Stimulated activated CD8-positive, alpha-beta memory T cell treated with anti-CD3 and anti-CD28 coated beads, Interleukin-7, amount 100 ng/mL, for 24 hours (primary cell): ENCODE results near the gene ICA1.

Source experiments
- DNase-seq: peaks from one replicate; pipeline ENCODE4 v3.0.0-alpha.2; 2020; ENCODE audit warnings: low read depth

The ICA1 gene

GRCh38 chr7:8200717-8201116 is 61.2 kb downstream of the ICA1 start:
- no peak for DNase-seq

GRCh38 chr7:8200316-8200715 is 61.7 kb downstream of the ICA1 start:
- no peak for DNase-seq

DNA sequence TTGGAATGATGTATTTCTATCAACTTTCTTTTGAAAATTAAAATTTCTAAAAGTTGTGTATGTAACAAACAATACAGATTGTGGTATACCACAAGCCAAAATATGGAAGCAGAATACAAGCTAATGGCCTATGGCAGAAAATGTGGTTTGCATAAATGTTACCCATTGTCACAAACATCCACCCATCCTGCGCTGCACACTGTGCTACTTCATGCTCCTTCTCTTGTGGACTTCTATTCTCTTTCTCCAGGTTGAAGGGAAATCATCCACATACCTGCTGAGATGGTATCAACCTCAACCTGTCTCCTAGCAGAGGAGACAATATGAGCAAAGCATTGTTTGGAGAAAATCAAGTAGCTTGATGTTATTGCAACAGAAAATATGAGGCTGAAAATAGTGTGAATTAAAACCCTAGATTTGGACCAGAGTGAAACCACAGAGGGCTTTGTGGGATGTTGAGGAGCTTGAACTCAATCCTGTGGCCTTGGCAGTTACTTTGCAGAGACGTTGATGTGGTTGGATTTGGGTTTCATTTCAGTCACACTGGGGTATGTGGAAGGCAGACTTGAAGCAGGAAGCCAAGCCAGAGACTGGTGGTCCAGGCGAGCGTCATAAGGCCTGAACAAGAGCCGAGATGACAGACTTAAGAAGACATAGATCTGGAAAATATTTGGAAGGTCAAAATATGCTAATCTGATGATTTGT is 63.8 kb downstream of the ICA1 start:
- DNase-seq: no peak

GRCh38 chr7:8192897-8193296 is 69.1 kb downstream of the ICA1 start:
- DNase-seq: no peak

GRCh38 chr7:8190119-8190895 is 71.7 kb downstream of the ICA1 start:
- peak; percentile 26 for DNase-seq

DNA sequence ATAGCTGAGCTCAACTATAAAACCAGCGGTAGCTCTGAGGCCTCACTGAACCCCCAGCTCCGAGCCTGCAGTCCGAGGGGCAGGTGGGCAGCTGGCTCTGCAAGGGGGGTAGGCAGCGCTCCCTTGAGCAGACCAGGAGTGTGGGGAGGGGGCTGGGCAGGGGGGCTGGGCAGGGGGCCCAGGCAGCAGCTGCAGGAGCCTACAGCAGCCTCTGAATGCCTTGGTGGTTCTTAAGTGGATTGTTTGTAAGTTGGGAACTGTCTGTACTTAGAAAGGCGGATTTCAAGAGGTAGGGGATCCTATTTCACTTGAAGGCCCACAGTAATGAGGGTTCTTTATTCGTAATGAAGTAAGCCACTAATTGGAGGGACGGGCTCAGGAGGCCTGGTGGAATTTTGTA is 72.3 kb downstream of the ICA1 start:
- DNase-seq: no peak

- no peak for DNase-seq
Measured at GRCh38 chr7:8185926-8186683, 75.9 kb downstream of the ICA1 start.

DNA sequence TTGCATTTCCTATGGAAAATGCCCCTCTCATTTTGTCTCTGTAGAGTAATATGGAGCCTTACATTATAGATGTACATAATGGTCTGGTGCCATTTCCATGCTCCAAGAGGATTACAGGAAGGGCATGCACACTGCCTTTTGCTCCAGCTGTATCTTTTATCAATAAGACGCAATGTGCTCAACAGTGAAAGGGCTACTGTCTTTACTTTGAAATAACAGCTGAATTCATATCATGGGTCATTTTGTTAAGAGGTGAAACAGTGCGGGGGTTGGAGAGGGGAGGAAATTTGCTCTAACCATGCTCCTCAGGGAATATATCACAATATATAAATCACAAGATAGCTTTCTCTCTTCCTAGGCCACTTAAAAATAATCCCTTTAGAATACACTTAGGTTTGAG is 77.7 kb downstream of the ICA1 start:
- DNase-seq: no peak

GRCh38 chr7:8179486-8179885 is 82.5 kb downstream of the ICA1 start:
- no peak for DNase-seq

DNA sequence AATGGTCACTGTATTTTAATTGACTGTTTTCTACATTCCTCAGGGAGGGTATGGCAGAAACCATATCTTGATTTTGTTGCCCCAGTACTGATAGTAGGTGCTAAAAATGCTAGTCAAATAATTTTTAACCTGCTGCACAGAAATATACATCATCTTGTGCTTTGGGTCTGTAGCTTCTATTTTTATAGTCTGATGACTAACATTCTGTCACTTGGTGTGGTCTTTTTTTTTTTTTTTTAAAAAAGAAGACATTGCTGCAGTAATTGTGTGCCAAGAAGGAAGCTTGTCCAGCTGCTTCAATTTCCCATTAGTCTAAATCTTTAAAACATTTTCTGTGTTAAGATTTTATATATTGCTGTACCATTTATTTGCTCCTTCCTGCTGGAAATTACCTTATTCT is 83.6 kb downstream of the ICA1 start:
- no peak for DNase-seq

DNA sequence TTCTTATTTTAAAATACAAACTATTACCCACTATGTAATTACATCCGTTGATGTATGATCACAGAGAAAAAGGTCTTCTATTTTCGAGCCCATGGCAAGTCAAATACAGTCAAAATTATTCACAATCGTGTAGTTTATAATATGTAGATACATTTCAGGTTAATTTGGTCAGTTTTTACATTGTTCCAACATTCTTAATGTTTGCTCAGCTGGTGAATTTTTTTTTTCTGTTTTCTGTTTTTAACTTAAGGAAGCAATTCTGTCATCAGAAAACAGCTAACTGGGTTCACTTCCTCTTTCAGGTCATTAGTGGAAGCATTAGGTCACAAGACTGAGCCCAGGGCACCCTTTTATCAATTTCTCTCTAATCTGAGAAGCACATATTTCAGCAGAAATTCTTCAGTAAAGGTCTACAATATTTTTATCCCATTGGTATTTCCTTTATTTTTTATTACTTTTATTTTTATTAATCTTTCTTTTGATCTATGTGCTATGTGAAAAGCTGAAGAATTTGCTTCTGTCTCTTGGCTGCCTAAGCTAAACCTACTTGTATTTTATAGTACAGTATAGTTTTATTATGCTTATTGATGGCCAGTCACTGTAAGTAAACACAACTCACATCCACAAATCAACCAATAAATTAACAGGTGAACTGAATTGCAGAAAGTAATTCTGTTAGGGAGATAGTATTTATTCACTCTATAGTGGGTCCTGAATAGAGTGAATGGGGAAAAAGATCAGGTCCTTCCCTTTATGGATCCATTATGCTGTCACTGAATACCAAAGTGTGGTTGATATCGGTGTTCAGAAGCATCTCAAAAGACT is 84.6 kb downstream of the ICA1 start:
- no peak for DNase-seq

DNA sequence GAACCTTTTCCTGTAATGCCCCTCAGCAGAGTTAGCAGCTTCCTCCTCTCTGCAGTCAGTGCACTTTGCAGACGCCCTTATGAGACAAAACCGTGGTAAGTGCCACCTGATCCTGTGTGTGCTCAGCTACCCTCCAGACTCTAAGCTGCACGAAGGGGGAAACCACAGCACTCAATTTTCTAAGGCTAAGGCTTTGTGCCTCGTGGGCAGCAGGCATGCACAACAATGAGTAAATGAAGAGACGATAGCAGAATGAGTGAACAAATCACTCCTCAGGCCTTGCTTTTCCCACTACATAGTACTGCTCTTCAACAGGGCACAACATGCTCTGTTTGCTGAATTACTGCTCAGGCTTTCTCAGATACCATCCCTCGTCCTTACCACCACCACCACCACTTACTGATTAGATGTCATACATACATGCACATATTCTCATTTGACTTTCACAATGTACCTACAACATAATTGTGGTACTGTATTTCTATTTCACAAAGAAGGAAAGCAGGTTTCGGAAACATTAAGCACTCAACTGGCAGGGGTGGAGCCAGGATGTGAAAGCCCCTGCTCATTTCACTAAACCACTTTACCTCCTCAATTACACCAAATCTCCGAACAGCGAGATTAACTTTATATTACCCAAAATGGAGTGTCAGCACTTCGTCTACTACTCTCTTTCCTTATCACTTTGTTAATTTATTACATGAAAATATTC is 85.4 kb downstream of the ICA1 start:
- DNase-seq: no peak

DNA sequence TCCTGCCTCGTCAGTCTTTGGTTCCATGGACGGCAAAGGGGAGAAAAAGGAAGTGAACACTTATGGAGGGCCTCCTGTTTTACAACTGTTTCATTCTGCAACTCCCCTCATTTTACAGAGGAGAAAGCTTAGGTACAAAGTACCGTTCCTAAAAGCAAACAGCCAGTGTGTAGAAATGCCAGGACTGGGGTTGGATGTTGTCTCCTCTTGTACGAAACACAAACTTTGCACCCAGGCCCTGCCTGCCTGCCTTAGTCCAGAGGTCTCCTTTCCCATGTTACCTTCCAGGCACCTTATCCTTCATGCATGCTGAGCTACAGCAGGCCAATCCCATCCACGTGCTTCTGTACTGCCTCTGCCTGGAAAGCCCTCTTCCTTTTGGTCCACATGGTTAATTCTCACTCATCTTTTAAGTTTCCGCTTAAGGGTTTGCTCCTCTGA is 86.0 kb downstream of the ICA1 start:
- no peak for DNase-seq

DNA sequence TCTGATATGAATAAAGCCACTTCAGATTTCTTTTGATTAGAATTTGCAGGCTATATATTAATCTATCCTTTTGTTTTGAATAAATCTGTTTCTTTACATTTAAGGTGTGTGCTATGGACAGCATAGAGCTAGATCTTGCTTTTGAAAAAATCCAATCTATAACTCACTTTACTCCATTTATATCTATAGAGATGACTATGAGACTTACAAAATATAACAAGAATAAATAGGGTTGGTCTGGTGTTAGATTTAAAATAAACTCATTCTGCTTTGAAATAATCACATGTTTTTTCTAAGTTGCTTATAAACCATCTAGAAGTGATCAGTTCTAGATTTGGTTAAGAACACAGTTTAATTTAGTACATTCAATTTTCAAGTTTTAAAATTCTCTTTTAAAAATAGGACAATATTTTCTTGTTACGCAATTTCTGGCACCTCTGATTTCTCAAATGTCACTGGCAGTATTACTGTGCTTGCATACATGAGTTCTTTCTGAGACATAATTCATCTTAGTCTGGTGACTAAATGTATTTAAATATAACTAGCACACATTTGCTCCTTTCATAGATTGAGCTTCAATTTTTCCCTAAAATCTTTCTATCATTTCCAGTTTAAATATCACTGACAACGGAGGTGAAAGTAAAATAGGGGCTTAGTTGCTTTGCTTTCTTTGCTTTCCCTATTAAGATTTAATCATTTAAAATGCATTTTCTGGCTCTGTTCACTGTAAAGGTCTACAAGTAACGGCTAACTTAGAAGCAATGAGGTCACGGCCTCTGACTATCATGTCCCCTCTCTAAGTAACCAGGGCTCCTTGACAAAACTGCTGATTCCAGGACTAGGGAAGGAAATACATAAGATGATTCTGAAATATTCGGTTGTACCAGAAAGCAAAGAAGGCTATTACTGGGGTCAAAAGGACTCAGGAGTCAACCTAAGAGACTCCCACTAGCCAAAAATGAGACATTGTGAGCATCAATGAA is 89.3 kb downstream of the ICA1 start:
- DNase-seq: no peak

- DNase-seq: no peak
Measured at GRCh38 chr7:8169171-8169570, 92.8 kb downstream of the ICA1 start.

- DNase-seq: no peak
Measured at GRCh38 chr7:8168336-8168735, 93.6 kb downstream of the ICA1 start.

DNA sequence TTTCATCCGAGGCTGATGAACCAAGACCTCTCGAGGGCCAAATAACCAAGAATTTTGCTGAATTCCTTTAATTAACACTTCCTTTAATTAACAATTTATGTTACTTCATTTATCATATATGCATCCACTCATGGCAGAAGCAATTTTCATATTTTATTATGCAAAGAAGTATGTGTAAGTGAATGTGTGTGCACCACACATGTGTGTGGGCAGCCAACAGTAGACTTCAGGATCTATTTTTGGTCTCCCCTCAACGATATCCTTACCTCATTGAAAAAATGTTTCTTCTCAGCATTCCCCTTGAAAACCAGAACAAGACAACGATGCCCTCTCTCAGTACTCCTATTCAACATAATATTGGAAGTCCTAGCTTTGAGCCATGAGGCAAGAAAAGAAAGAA is 96.8 kb downstream of the ICA1 start:
- DNase-seq: no peak

- DNase-seq: no peak
Measured at GRCh38 chr7:8162181-8162580, 99.8 kb downstream of the ICA1 start.

DNA sequence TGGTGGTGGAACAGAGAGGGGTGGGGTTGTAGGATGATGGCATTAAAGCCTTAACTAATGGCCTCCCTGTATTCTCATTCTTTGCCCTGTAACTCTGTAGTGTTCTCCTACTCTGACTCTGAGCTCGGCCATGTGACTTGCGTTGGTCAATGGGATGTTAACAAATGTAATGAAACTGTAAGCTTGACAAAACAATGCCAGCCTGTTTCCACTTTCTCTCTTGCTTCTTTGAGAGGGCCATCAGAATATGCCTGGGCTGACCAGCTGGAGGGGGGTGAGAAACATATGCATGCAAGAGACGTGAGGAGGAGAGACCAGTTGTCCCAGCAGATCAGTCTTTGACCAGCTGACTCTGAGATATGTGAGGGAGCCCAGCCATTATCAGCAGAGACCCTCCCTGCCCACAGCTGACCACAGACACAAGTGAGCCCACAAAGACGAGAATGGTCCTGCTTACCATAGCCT is 100.6 kb downstream of the ICA1 start:
- DNase-seq: no peak

DNA sequence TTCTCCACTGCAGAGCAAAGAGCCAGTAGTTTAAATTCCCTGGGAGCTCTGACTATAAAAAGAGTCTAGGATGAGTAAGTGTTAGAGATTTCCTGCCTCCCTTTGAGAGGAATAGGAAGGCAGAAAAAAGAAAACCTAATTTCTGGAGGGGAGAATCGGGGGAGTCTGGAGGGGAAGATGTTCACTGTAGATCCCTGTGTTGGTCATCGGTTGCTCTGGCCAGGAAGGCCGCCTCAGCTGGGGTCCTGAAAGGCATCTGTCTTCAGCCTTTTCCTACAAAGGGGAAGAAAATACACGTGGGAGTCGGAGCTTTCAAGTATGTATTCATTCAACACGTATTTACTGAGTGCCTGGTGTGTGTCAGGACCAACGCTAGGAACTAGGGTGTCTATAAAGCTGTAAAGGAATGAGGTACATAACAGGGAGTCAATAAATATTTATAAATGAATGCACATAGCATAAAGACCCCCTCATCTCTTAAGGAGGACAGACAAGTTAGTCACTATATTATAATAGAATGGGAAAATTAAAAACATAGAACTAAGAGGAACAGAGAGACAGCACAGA is 101.1 kb downstream of the ICA1 start:
- no peak for DNase-seq
